Measurements from ENCODE around the gene SERBP1.

DNA sequence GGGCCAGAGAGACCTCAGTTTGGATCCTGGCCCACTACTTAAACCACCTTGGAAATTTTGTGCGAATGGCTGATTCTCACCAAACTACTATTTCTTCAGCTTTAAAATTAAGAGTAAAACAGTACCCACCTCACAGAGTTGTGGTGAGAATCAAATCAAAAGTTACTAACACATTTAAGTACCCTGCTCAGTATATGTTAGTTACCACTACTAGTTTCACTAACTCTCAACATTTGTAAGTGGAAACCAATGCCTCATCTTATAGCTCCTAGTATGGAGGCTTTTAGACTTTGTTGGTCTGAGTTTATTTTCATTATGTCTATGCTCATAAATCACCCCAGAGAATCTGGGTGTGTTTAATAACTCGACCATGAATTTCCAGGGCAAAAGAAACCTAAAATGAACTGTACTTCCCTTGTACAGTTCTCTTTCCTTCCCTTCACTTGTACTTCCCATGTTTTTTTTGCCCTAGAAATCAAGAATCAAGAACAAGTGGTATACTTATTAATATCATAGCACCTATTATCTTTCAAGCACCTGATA lies 11.6 kb upstream of the SERBP1 start:
- no peak for TF ChIP-seq POLR2A (IDR thresholded peaks at IDR 0.05)
- TF ChIP-seq, protein P1, sequence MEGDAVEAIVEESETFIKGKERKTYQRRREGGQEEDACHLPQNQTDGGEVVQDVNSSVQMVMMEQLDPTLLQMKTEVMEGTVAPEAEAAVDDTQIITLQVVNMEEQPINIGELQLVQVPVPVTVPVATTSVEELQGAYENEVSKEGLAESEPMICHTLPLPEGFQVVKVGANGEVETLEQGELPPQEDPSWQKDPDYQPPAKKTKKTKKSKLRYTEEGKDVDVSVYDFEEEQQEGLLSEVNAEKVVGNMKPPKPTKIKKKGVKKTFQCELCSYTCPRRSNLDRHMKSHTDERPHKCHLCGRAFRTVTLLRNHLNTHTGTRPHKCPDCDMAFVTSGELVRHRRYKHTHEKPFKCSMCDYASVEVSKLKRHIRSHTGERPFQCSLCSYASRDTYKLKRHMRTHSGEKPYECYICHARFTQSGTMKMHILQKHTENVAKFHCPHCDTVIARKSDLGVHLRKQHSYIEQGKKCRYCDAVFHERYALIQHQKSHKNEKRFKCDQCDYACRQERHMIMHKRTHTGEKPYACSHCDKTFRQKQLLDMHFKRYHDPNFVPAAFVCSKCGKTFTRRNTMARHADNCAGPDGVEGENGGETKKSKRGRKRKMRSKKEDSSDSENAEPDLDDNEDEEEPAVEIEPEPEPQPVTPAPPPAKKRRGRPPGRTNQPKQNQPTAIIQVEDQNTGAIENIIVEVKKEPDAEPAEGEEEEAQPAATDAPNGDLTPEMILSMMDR (IDR thresholded peaks at IDR 0.05) = no peak

Data from vagina (tissue), 2 donors.